Panc1 (cell line): ENCODE data around the gene ARID5A. TPM values are rescaled to one million over a fixed set of nuclear protein-coding genes. Genes with fewer than 3 reads are reported as not detected.

ENCODE experiments used
- ATAC-seq: fragments of 200-7000 bp; cut with Tn5 transposase; 2 replicates; pipeline ENCODE4 v1.9.1; 2020; ENCODE audit warnings: mild to moderate bottlenecking, moderate library complexity
- BruUV-seq: library from RNA; stranded (reverse); fragments of 400-500 nt; replicated peaks from 2 replicates; lab custom pipeline; 2021; lab: Mats Ljungman, UMichigan
- CTCF ChIA-PET: fragments of 300-600 bp; sonication (Branson Sonifier 250); formaldehyde crosslinking; loops from one replicate; lab custom pipeline; 2022; ENCODE audit warnings: antibody characterized with exemption; lab: Charles Lee
- POLR2A ChIA-PET: fragments of 300-600 bp; sonication (Branson Sonifier 250); formaldehyde crosslinking; loops from one replicate; lab custom pipeline; 2022; ENCODE audit warnings: antibody characterized with exemption; lab: Charles Lee
- DNase-seq: peaks from one replicate; pipeline ENCODE4 v3.0.0-alpha.2; 2010; ENCODE audit warnings: low read depth, low spot score
- H3K27ac ChIP-seq: 2 replicates; pipeline ENCODE4 v1.5.1; 2011; ENCODE audit warnings: mild to moderate bottlenecking, low read length, inconsistent platforms
- H3K27me3 ChIP-seq: fragments of 200-500 bp; sonication (Bioruptor generic); 2 replicates; pipeline ENCODE4 v1.6.0; 2014; ENCODE audit warnings: low read length, inconsistent platforms; ENCODE audit not compliant: control insufficient read depth, insufficient read depth
- H3K36me3 ChIP-seq: fragments of 200-500 bp; sonication (Bioruptor generic); 2 replicates; pipeline ENCODE4 v1.5.1; 2014; ENCODE audit warnings: inconsistent platforms, mild to moderate bottlenecking, low read length, moderate library complexity; ENCODE audit not compliant: control insufficient read depth, insufficient read depth
- H3K4me1 ChIP-seq: 2 replicates; pipeline ENCODE4 v1.5.1; 2011; ENCODE audit warnings: inconsistent platforms, mild to moderate bottlenecking, low read length, moderate library complexity; ENCODE audit not compliant: control insufficient read depth, insufficient read depth
- H3K4me3 ChIP-seq, 2 experiments: 2 replicates each; pipeline ENCODE4 v1.5.1; 2011 to 2012; ENCODE audit warnings: low read depth in 2 of 2, low read length in 2 of 2, mild to moderate bottlenecking in 2 of 2, inconsistent platforms in 1 of 2, moderate library complexity in 1 of 2
- H3K9me3 ChIP-seq: fragments of 200-500 bp; sonication (Bioruptor generic); 2 replicates; pipeline ENCODE4 v1.5.1; 2014; ENCODE audit warnings: low read depth, mild to moderate bottlenecking, inconsistent platforms, low read length, moderate library complexity; ENCODE audit not compliant: control insufficient read depth, insufficient read depth
- CTCF ChIP-seq: fragments of 450-650 bp; IDR thresholded peaks from 2 replicates; pipeline ENCODE4 v1.5.1; 2017; ENCODE audit warnings: mild to moderate bottlenecking
- POLR2AphosphoS5 ChIP-seq: IDR thresholded peaks from 2 replicates; pipeline ENCODE4 v1.6.1; 2012; ENCODE audit warnings: mild to moderate bottlenecking, low read depth, low read length, moderate library complexity
- SIN3A ChIP-seq: IDR thresholded peaks from 2 replicates; pipeline ENCODE4 v1.6.1; 2012; ENCODE audit warnings: low read depth, mild to moderate bottlenecking, low read length, moderate library complexity, borderline replicate concordance; ENCODE audit not compliant: insufficient read depth
- TCF7L2 ChIP-seq: IDR thresholded peaks from 2 replicates; pipeline ENCODE4 v1.6.1; 2011; ENCODE audit warnings: mild to moderate bottlenecking, low read depth, low read length, inconsistent platforms
- in situ Hi-C: cut with HindIII; loops from 2 replicates; pipeline ENCODE4 v1.10.0; 2016; ENCODE audit warnings: low sequenced_read_pairs, low pct_unique_long_range_greater_than_20kb
- intact Hi-C: fragments of 100-400 bp; cut with micrococcal nuclease; formaldehyde crosslinking; loops from one replicate; pipeline ENCODE4 v1.10.0; 2022; ENCODE audit not compliant: unreplicated experiment
- total RNA-seq: library from RNA; stranded (reverse); gene quantifications from one replicate; pipeline ENCODE4 v1.2.1, GENCODE V29; 2021; ENCODE audit not compliant: unreplicated experiment
- TF ChIP-seq, protein P1 (sequence below), 2 experiments: IDR thresholded peaks; 2 replicates each; pipeline ENCODE4 v1.6.1; 2011 to 2012; ENCODE audit warnings: low read depth in 2 of 2, control low read depth in 1 of 2, low read length in 1 of 2, mild to moderate bottlenecking in 1 of 2, moderate library complexity in 1 of 2; ENCODE audit not compliant: insufficient read depth in 1 of 2

The ARID5A gene
- total RNA-seq, 1 experiment from 2014 or later: 19.3 TPM

GRCh38 chr2:96533292-96534073 is 3.1 kb upstream of the ARID5A start:
- intact Hi-C loops: no loop called here
- ATAC-seq (no peak), DNase-seq (no peak)
- no peak for TF ChIP-seq CTCF
- TF ChIP-seq POLR2AphosphoS5: no peak
- TF ChIP-seq TCF7L2: no peak
- TF ChIP-seq SIN3A: no peak
- TF ChIP-seq, protein P1, sequence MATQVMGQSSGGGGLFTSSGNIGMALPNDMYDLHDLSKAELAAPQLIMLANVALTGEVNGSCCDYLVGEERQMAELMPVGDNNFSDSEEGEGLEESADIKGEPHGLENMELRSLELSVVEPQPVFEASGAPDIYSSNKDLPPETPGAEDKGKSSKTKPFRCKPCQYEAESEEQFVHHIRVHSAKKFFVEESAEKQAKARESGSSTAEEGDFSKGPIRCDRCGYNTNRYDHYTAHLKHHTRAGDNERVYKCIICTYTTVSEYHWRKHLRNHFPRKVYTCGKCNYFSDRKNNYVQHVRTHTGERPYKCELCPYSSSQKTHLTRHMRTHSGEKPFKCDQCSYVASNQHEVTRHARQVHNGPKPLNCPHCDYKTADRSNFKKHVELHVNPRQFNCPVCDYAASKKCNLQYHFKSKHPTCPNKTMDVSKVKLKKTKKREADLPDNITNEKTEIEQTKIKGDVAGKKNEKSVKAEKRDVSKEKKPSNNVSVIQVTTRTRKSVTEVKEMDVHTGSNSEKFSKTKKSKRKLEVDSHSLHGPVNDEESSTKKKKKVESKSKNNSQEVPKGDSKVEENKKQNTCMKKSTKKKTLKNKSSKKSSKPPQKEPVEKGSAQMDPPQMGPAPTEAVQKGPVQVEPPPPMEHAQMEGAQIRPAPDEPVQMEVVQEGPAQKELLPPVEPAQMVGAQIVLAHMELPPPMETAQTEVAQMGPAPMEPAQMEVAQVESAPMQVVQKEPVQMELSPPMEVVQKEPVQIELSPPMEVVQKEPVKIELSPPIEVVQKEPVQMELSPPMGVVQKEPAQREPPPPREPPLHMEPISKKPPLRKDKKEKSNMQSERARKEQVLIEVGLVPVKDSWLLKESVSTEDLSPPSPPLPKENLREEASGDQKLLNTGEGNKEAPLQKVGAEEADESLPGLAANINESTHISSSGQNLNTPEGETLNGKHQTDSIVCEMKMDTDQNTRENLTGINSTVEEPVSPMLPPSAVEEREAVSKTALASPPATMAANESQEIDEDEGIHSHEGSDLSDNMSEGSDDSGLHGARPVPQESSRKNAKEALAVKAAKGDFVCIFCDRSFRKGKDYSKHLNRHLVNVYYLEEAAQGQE (IDR thresholded peaks at IDR 0.05; ENCODE audit: insufficient read depth in 1 of 2, low read depth in 2 of 2, low read length in 1 of 2): no peak
- in situ Hi-C loops: no loop called here
- no TSS peak for BruUV-seq
- H3K27ac ChIP-seq: peak overlapping the region; percentile 77
- CTCF ChIA-PET: interaction anchor here (0.6 kb wide), 2 partner anchors 8 to 21 kb away, joined by 3 to 13 read pairs; no protein-coding TSS in a partner anchor
- H3K36me3 ChIP-seq: no peaks in the 10 kb centered on the region
- no peaks in the 10 kb centered on the region for H3K27me3 ChIP-seq
- POLR2A ChIA-PET: interaction anchor here (0.6 kb wide), 1 partner anchor 171 kb away, joined by 4 read pairs; no protein-coding TSS in a partner anchor
- H3K4me3 ChIP-seq: no peak overlapping the region
- no peaks in the 10 kb centered on the region for H3K9me3 ChIP-seq
- H3K4me1 ChIP-seq: peaks cover 64% of the 10 kb centered on the region

GRCh38 chr2:96534141-96534540 is 2.4 kb upstream of the ARID5A start:
- H3K27me3 ChIP-seq: no peaks in the 10 kb centered on the region
- H3K36me3 ChIP-seq: no peaks in the 10 kb centered on the region
- no peaks in the 10 kb centered on the region for H3K9me3 ChIP-seq
- H3K4me3 ChIP-seq: no peak overlapping the region
- ChIA-PET CTCF (interaction anchor here (0.6 kb wide), 1 partner anchor 9 kb away, joined by 13 read pairs; no protein-coding TSS in a partner anchor), POLR2A (no interaction called here)
- intact Hi-C loops (no loop called here), in situ Hi-C loops (no loop called here)
- BruUV-seq: no TSS peak
- no peak for TF ChIP-seq TCF7L2
- TF ChIP-seq, protein P1 (IDR thresholded peaks at IDR 0.05; ENCODE audit: insufficient read depth in 1 of 2, low read depth in 2 of 2, low read length in 1 of 2): no peak
- H3K4me1 ChIP-seq: peaks cover 69% of the 10 kb centered on the region
- H3K27ac ChIP-seq: peak overlapping the region; percentile 77; the same call in 1 of the 2 replicates
- ATAC-seq: no peak
- no peak for DNase-seq
